Measurements from ENCODE around the gene UBAC2.

The UBAC2 gene

GRCh38 chr13:99287551-99287950 lies 86.9 kb downstream of the UBAC2 start:
- no peak for DNase-seq (ENCODE audit: low spot score)
- H3K27ac ChIP-seq (ENCODE audit: poor library complexity, severe bottlenecking) = no peak overlapping the region
- ATAC-seq (ENCODE audit: low read depth) = no peak

GRCh38 chr13:99288089-99288488 lies 87.4 kb downstream of the UBAC2 start:
- ATAC-seq (ENCODE audit: low read depth) (no peak), DNase-seq (ENCODE audit: low spot score) (no peak)
- no peaks in the 10 kb centered on the region for H3K4me1 ChIP-seq (ENCODE audit: insufficient read depth, poor library complexity, severe bottlenecking)
- no peaks in the 10 kb centered on the region for H3K27me3 ChIP-seq (ENCODE audit: insufficient read depth, poor library complexity, severe bottlenecking)
- H3K27ac ChIP-seq (ENCODE audit: poor library complexity, severe bottlenecking) = no peak overlapping the region
- no peak for TF ChIP-seq CTCF (IDR thresholded peaks at IDR 0.05; ENCODE audit: poor library complexity, severe bottlenecking)
- no peak overlapping the region for H3K4me3 ChIP-seq (ENCODE audit: severe bottlenecking)
- H3K9me3 ChIP-seq (ENCODE audit: severe bottlenecking) = no peaks in the 10 kb centered on the region
- H3K36me3 ChIP-seq (ENCODE audit: low read depth) = no peaks in the 10 kb centered on the region

More at GRCh38 chr13:99287551-99287950, 86.9 kb downstream of the UBAC2 start:
- Histone ChIP-seq H3K27me3 (ENCODE audit: insufficient read depth, poor library complexity, severe bottlenecking) (no peaks in the 10 kb centered on the region), H3K4me1 (ENCODE audit: insufficient read depth, poor library complexity, severe bottlenecking) (no peaks in the 10 kb centered on the region), H3K36me3 (ENCODE audit: low read depth) (no peaks in the 10 kb centered on the region), H3K9me3 (ENCODE audit: severe bottlenecking) (no peaks in the 10 kb centered on the region), H3K4me3 (ENCODE audit: severe bottlenecking) (no peak overlapping the region)
- TF ChIP-seq CTCF (IDR thresholded peaks at IDR 0.05; ENCODE audit: poor library complexity, severe bottlenecking) = no peak

- Histone ChIP-seq H3K4me3 (ENCODE audit: severe bottlenecking) (no peak overlapping the region), H3K27me3 (ENCODE audit: insufficient read depth, poor library complexity, severe bottlenecking) (no peaks in the 10 kb centered on the region), H3K9me3 (ENCODE audit: severe bottlenecking) (no peaks in the 10 kb centered on the region), H3K36me3 (ENCODE audit: low read depth) (no peaks in the 10 kb centered on the region), H3K4me1 (ENCODE audit: insufficient read depth, poor library complexity, severe bottlenecking) (no peaks in the 10 kb centered on the region), H3K27ac (ENCODE audit: poor library complexity, severe bottlenecking) (no peak overlapping the region)
- ATAC-seq (ENCODE audit: low read depth) = no peak
- TF ChIP-seq CTCF (IDR thresholded peaks at IDR 0.05; ENCODE audit: poor library complexity, severe bottlenecking) = no peak
- no peak for DNase-seq (ENCODE audit: low spot score)
These were observed 88.6 kb downstream of the UBAC2 start for GRCh38 chr13:99289271-99289670.

GRCh38 chr13:99289674-99290337 lies 89.2 kb downstream of the UBAC2 start:
- Histone ChIP-seq H3K4me3 (ENCODE audit: severe bottlenecking) (no peak overlapping the region), H3K4me1 (ENCODE audit: insufficient read depth, poor library complexity, severe bottlenecking) (no peaks in the 10 kb centered on the region), H3K27ac (ENCODE audit: poor library complexity, severe bottlenecking) (no peak overlapping the region), H3K36me3 (ENCODE audit: low read depth) (no peaks in the 10 kb centered on the region), H3K9me3 (ENCODE audit: severe bottlenecking) (no peaks in the 10 kb centered on the region), H3K27me3 (ENCODE audit: insufficient read depth, poor library complexity, severe bottlenecking) (no peaks in the 10 kb centered on the region)
- no peak for ATAC-seq (ENCODE audit: low read depth)
- no peak for DNase-seq (ENCODE audit: low spot score)
- no peak for TF ChIP-seq CTCF (IDR thresholded peaks at IDR 0.05; ENCODE audit: poor library complexity, severe bottlenecking)

- H3K27ac ChIP-seq (ENCODE audit: poor library complexity, severe bottlenecking) = no peak overlapping the region
- no peaks in the 10 kb centered on the region for H3K27me3 ChIP-seq (ENCODE audit: insufficient read depth, poor library complexity, severe bottlenecking)
These were observed 90.2 kb downstream of the UBAC2 start for GRCh38 chr13:99290894-99291293.

More at GRCh38 chr13:99290894-99291293, 90.2 kb downstream of the UBAC2 start:
- TF ChIP-seq CTCF (IDR thresholded peaks at IDR 0.05; ENCODE audit: poor library complexity, severe bottlenecking) = no peak
- no peak for DNase-seq (ENCODE audit: low spot score)
- Histone ChIP-seq H3K36me3 (ENCODE audit: low read depth) (no peaks in the 10 kb centered on the region), H3K9me3 (ENCODE audit: severe bottlenecking) (no peaks in the 10 kb centered on the region), H3K4me1 (ENCODE audit: insufficient read depth, poor library complexity, severe bottlenecking) (no peaks in the 10 kb centered on the region), H3K4me3 (ENCODE audit: severe bottlenecking) (no peak overlapping the region)
- no peak for ATAC-seq (ENCODE audit: low read depth)
